H9 (cell line): ENCODE results near the gene KANSL1. TPM values are rescaled to one million over a fixed set of nuclear protein-coding genes. Genes with fewer than 3 reads are reported as not detected.

Experiments used
- DNase-seq: peaks from one replicate; pipeline ENCODE4 v3.0.0-alpha.2; 2017
- H2AFZ ChIP-seq: one replicate; pipeline ENCODE4 v1.6.1; 2013; ENCODE audit warnings: mild to moderate bottlenecking, low read length, control low read depth, moderate library complexity
- H2AK5ac ChIP-seq: 2 replicates; pipeline ENCODE4 v1.6.1; 2013; ENCODE audit warnings: low read length, control low read depth, mixed read lengths; ENCODE audit not compliant: insufficient read length
- H2BK120ac ChIP-seq: one replicate; pipeline ENCODE4 v1.6.1; 2013; ENCODE audit warnings: low read depth, mild to moderate bottlenecking, low read length, control low read depth, inconsistent platforms; ENCODE audit not compliant: poor library complexity, severe bottlenecking
- H2BK12ac ChIP-seq: 2 replicates; pipeline ENCODE4 v1.6.1; 2013; ENCODE audit warnings: low read length, control low read depth, mixed read lengths, low read depth; ENCODE audit not compliant: insufficient read length
- H2BK15ac ChIP-seq: 2 replicates; pipeline ENCODE4 v1.6.1; 2013; ENCODE audit warnings: low read depth, low read length, control low read depth
- H2BK20ac ChIP-seq: one replicate; pipeline ENCODE4 v1.6.1; 2013; ENCODE audit warnings: low read depth, mild to moderate bottlenecking, low read length, control low read depth, inconsistent platforms; ENCODE audit not compliant: poor library complexity, severe bottlenecking
- H2BK5ac ChIP-seq: 2 replicates; pipeline ENCODE4 v1.6.1; 2013; ENCODE audit warnings: low read length, control low read depth, mixed read lengths; ENCODE audit not compliant: insufficient read length
- H3K14ac ChIP-seq: 2 replicates; pipeline ENCODE4 v1.6.1; 2013; ENCODE audit warnings: low read length, control low read depth; ENCODE audit not compliant: insufficient read depth
- H3K18ac ChIP-seq: 2 replicates; pipeline ENCODE4 v1.6.1; 2013; ENCODE audit warnings: low read depth, mild to moderate bottlenecking, mixed read lengths, low read length, control low read depth; ENCODE audit not compliant: insufficient read length
- H3K23ac ChIP-seq: 2 replicates; pipeline ENCODE4 v1.6.1; 2013; ENCODE audit warnings: low read length, control low read depth, mixed read lengths, low read depth; ENCODE audit not compliant: insufficient read length
- H3K23me2 ChIP-seq: 2 replicates; pipeline ENCODE4 v1.6.1; 2013; ENCODE audit warnings: low read depth, mild to moderate bottlenecking, mixed read lengths, low read length, control low read depth; ENCODE audit not compliant: insufficient read length, poor library complexity, severe bottlenecking
- H3K27ac ChIP-seq: 2 replicates; pipeline ENCODE4 v1.5.1; 2013; ENCODE audit warnings: low read length, control low read depth, mixed read lengths, low read depth; ENCODE audit not compliant: insufficient read length
- H3K27me3 ChIP-seq: 2 replicates; pipeline ENCODE4 v1.6.1; 2013; ENCODE audit warnings: low read length, control low read depth, inconsistent platforms; ENCODE audit not compliant: insufficient read depth
- H3K4ac ChIP-seq: 2 replicates; pipeline ENCODE4 v1.6.1; 2013; ENCODE audit warnings: low read depth, mild to moderate bottlenecking, control low read depth, inconsistent platforms, low read length, moderate library complexity
- H3K4me1 ChIP-seq: 2 replicates; pipeline ENCODE4 v1.6.1; 2013; ENCODE audit warnings: low read length, control low read depth, inconsistent platforms; ENCODE audit not compliant: insufficient read depth
- H3K4me2 ChIP-seq: 2 replicates; pipeline ENCODE4 v1.6.1; 2013; ENCODE audit warnings: low read length, control low read depth, mixed read lengths; ENCODE audit not compliant: insufficient read length, insufficient read depth
- H3K56ac ChIP-seq: 2 replicates; pipeline ENCODE4 v1.6.1; 2013; ENCODE audit warnings: low read depth, mild to moderate bottlenecking, mixed read lengths, low read length, control low read depth; ENCODE audit not compliant: insufficient read length
- H3K79me1 ChIP-seq: 2 replicates; pipeline ENCODE4 v1.6.1; 2013; ENCODE audit warnings: low read depth, mild to moderate bottlenecking, moderate library complexity, low read length, control low read depth, inconsistent platforms; ENCODE audit not compliant: insufficient read depth, poor library complexity, severe bottlenecking
- H3K79me2 ChIP-seq: 2 replicates; pipeline ENCODE4 v1.6.1; 2013; ENCODE audit warnings: low read length, control low read depth, inconsistent platforms; ENCODE audit not compliant: insufficient read depth
- H3K9ac ChIP-seq: 2 replicates; pipeline ENCODE4 v1.6.1; 2013; ENCODE audit warnings: low read length, control low read depth, mixed read lengths; ENCODE audit not compliant: insufficient read length; ENCODE audit errors: extremely low read depth
- H3K9me3 ChIP-seq: one replicate; pipeline ENCODE4 v1.6.1; 2013; ENCODE audit warnings: low read depth, low read length, inconsistent platforms; ENCODE audit not compliant: control insufficient read depth
- H3T11ph ChIP-seq: one replicate; pipeline ENCODE4 v1.6.1; 2013; ENCODE audit warnings: mild to moderate bottlenecking, low read length, control low read depth, inconsistent platforms
- H4K20me1 ChIP-seq: one replicate; pipeline ENCODE4 v1.6.1; 2013; ENCODE audit not compliant: control insufficient read depth, insufficient read length, insufficient read depth
- H4K5ac ChIP-seq: 2 replicates; pipeline ENCODE4 v1.6.1; 2013; ENCODE audit warnings: low read depth, mild to moderate bottlenecking, mixed read lengths, low read length, control low read depth; ENCODE audit not compliant: insufficient read length
- H4K8ac ChIP-seq: replicated peaks from 2 replicates; pipeline ENCODE4 v1.6.1; 2013; ENCODE audit warnings: low read length, control low read depth, mixed read lengths, low read depth; ENCODE audit not compliant: insufficient read length
- H4K91ac ChIP-seq: 2 replicates; pipeline ENCODE4 v1.6.1; 2013; ENCODE audit warnings: low read depth, mild to moderate bottlenecking, moderate library complexity, mixed read lengths, low read length, control low read depth; ENCODE audit not compliant: insufficient read length
- H3K27ac Mint-ChIP-seq, 3 experiments: 2 replicates in 2 of 3; 3 replicates in 1 of 3; pipeline ENCODE4 v1.8.0; 2020 to 2021; ENCODE audit warnings: mixed read lengths in 3 of 3, mild to moderate bottlenecking in 1 of 3, moderate library complexity in 1 of 3
- H3K27me3 Mint-ChIP-seq: 2 replicates; pipeline ENCODE4 v1.8.0; 2021; ENCODE audit warnings: low read depth, mild to moderate bottlenecking, moderate library complexity, mixed read lengths
- H3K36me3 Mint-ChIP-seq, 3 experiments: 2 replicates in 2 of 3; 3 replicates in 1 of 3; pipeline ENCODE4 v1.8.0; 2020 to 2021; ENCODE audit warnings: low read depth in 3 of 3, mixed read lengths in 3 of 3; ENCODE audit not compliant: insufficient read depth in 1 of 3
- H3K4me1 Mint-ChIP-seq, 2 experiments: 2 replicates each; pipeline ENCODE4 v1.8.0; 2020; ENCODE audit warnings: mixed read lengths in 2 of 2
- H3K4me3 Mint-ChIP-seq, 2 experiments: 2 replicates in 1 of 2; 3 replicates in 1 of 2; pipeline ENCODE4 v1.8.0; 2020 to 2021; ENCODE audit warnings: mild to moderate bottlenecking in 2 of 2, mixed read lengths in 2 of 2, moderate library complexity in 1 of 2
- H3K9me3 Mint-ChIP-seq, 2 experiments: 2 replicates in 1 of 2; 3 replicates in 1 of 2; pipeline ENCODE4 v1.8.0; 2020; ENCODE audit warnings: mild to moderate bottlenecking in 2 of 2, mixed read lengths in 2 of 2, moderate library complexity in 1 of 2
- CTCF ChIP-seq: fragments of 200-600 bp; sonication (generic); conservative IDR thresholded peaks from 3 replicates; pipeline ENCODE4 v1.8.0; 2021; ENCODE audit warnings: antibody characterized with exemption, mild to moderate bottlenecking
- WGBS: extraction: QIAGEN DNeasy Blood & Tissue Kit; methylation state at CpG from one replicate; pipeline ENCODE4 v1.1.7; 2013; ENCODE audit warnings: missing lambda C conversion rate, low lambda C conversion rate, mixed read lengths; ENCODE audit not compliant: insufficient read length; ENCODE audit errors: extremely low coverage; 5-methylcytosine and 5-hydroxymethylcytosine counted together
- total RNA-seq: library from RNA; stranded (reverse); gene quantifications from 2 replicates; pipeline ENCODE4 v1.2.1, GENCODE V29; 2021

Gene KANSL1
- total RNA-seq, 1 experiment from 2014 or later: 114 TPM

- no peak overlapping the region for H3K4me3 Mint-ChIP-seq
- TF ChIP-seq CTCF: no peak
- no peak overlapping the region for H3T11ph ChIP-seq
- no peaks in the 10 kb centered on the region for H3K79me1 ChIP-seq
- H3K27me3 ChIP-seq: no peaks in the 10 kb centered on the region
- no peak overlapping the region for H3K4ac ChIP-seq
- H2BK120ac ChIP-seq: no peak overlapping the region
- DNase-seq: no peak
- no CpG with 5 or more reads among the region's 6 CpGs for WGBS
- no peak overlapping the region for H4K91ac ChIP-seq
- no peak overlapping the region for H4K5ac ChIP-seq
- no peak overlapping the region for H2BK5ac ChIP-seq
- H3K79me2 ChIP-seq: no peaks in the 10 kb centered on the region
- H3K14ac ChIP-seq: no peak overlapping the region
- no peak overlapping the region for H2AFZ ChIP-seq
- no peak overlapping the region for H2BK20ac ChIP-seq
- peaks cover 7 to 8% of the 10 kb centered on the region in 2 experiments for H3K4me1 Mint-ChIP-seq
- no peaks in the 10 kb centered on the region for H3K9me3 Mint-ChIP-seq
- no peaks in the 10 kb centered on the region for H3K9me3 ChIP-seq
- no peak overlapping the region for H3K18ac ChIP-seq
- no peak overlapping the region for H3K56ac ChIP-seq
- H3K9ac ChIP-seq: no peak overlapping the region
- H2BK12ac ChIP-seq: no peak overlapping the region
- H4K8ac ChIP-seq: no peak overlapping the region
- H3K27ac ChIP-seq: no peak overlapping the region
- no peaks in the 10 kb centered on the region for H3K23me2 ChIP-seq
- H3K23ac ChIP-seq: no peak overlapping the region
- peaks cover 3% of the 10 kb centered on the region; the same call in 1 of the 2 replicates for H3K27me3 Mint-ChIP-seq
- no peak overlapping the region for H2BK15ac ChIP-seq
- H3K36me3 Mint-ChIP-seq: no peaks in the 10 kb centered on the region
- no peaks in the 10 kb centered on the region for H4K20me1 ChIP-seq
- no peaks in the 10 kb centered on the region; the same call in 1 of the 2 replicates for H3K4me1 ChIP-seq
- H2AK5ac ChIP-seq: no peak overlapping the region
- no peak overlapping the region for H3K4me2 ChIP-seq
- H3K27ac Mint-ChIP-seq: peak overlapping the region in 1 of 3 experiments; percentile 42; a peak in 1 of 7 replicates
These were observed 212.4 kb downstream of the KANSL1 start for GRCh38 chr17:45980855-45981254.

Other genes with a start within 250 kb of the KANSL1 start
- not detected in 2 replicates for gene STH, start 194.2 kb downstream of the KANSL1 start, total RNA-seq
- gene LRRC37A, start 101.7 kb upstream of the KANSL1 start, total RNA-seq: 1.9 and 2.0 TPM in 2 replicates
- 10.0 and 10.8 TPM in 2 replicates for gene ARL17B, start 168.3 kb upstream of the KANSL1 start, total RNA-seq